AG04450 (cell line): Measurements from ENCODE around the gene KISS1R. TPM values are rescaled to one million over a fixed set of nuclear protein-coding genes. Genes with fewer than 3 reads are reported as not detected.

Experiments used
- CTCF ChIA-PET: fragments of 300-600, 350-600 bp; formaldehyde crosslinking; extraction: SDS; loops from one replicate; lab custom pipeline; 2022; ENCODE audit warnings: antibody characterized with exemption, inconsistent platforms; lab: Charles Lee
- POLR2A ChIA-PET: fragments of 350-600 bp; formaldehyde crosslinking; extraction: SDS; loops from one replicate; lab custom pipeline; 2021; ENCODE audit warnings: antibody characterized with exemption, inconsistent platforms; lab: Yijun Ruan, JAX
- DNase-seq: peaks from one replicate; pipeline ENCODE4 v3.0.0-alpha.2; 2011; ENCODE audit warnings: low read depth, low spot score
- H3K27ac ChIP-seq: one replicate; pipeline ENCODE4 v1.5.1; 2012; ENCODE audit warnings: low read depth, low read length, control low read depth
- H3K27me3 ChIP-seq: one replicate; pipeline ENCODE4 v1.6.0; 2012; ENCODE audit warnings: low read length; ENCODE audit not compliant: control insufficient read depth, insufficient read depth
- H3K4me3 ChIP-seq: 2 replicates; pipeline ENCODE4 v1.5.1; 2011; ENCODE audit warnings: mild to moderate bottlenecking, low read depth, low read length, control low read depth
- H3K9me3 ChIP-seq: 2 replicates; pipeline ENCODE4 v1.5.1; 2012; ENCODE audit warnings: low read length; ENCODE audit not compliant: control insufficient read depth, insufficient read depth
- CTCF ChIP-seq: IDR thresholded peaks from 2 replicates; pipeline ENCODE4 v1.5.1; 2011; ENCODE audit warnings: low read depth, low read length, control low read depth, inconsistent platforms
- polyA plus RNA-seq: library from polyadenylated mRNA; depleted of rRNA; stranded (reverse); fragments of >200 nt; gene quantifications from 2 replicates; pipeline ENCODE4 v1.2.3, GENCODE V29; 2011

The KISS1R gene
- polyA plus RNA-seq, 1 experiment: not detected

GRCh38 chr19:952049-952679 is 35.0 kb downstream of the KISS1R start:
- ChIA-PET POLR2A (interaction anchor here (0.6 kb wide), 1 partner anchor 10 kb away, joined by 9 read pairs; no protein-coding TSS in a partner anchor), CTCF (no interaction called here)
- no peaks in the 10 kb centered on the region; the same call in 1 of the 2 replicates for H3K9me3 ChIP-seq
- no peak for DNase-seq
- no peak overlapping the region for H3K4me3 ChIP-seq
- no peak for TF ChIP-seq CTCF
- peak overlapping the region; percentile 82 for H3K27ac ChIP-seq
- no peaks in the 10 kb centered on the region for H3K27me3 ChIP-seq

- no peaks in the 10 kb centered on the region; the same call in 1 of the 2 replicates for H3K9me3 ChIP-seq
- peak overlapping the region; percentile 57 for H3K27ac ChIP-seq
- CTCF ChIA-PET: no interaction called here
- H3K4me3 ChIP-seq: peak overlapping the region; percentile 7; the same call in 1 of the 2 replicates
- DNase-seq: no peak
- POLR2A ChIA-PET: interaction anchor here (0.6 to 1.4 kb wide), 3 partner anchors 9 to 264 kb away, joined by 3 to 9 read pairs (median 4); no protein-coding TSS in a partner anchor
- no peaks in the 10 kb centered on the region for H3K27me3 ChIP-seq
- no peak for TF ChIP-seq CTCF
Observed at GRCh38 chr19:952680-953444, 35.7 kb downstream of the KISS1R start.

GRCh38 chr19:953445-954271 is 36.5 kb downstream of the KISS1R start:
- Histone ChIP-seq H3K9me3 (no peaks in the 10 kb centered on the region), H3K4me3 (no peak overlapping the region), H3K27me3 (no peaks in the 10 kb centered on the region), H3K27ac (no peak overlapping the region)
- CTCF ChIA-PET: no interaction called here
- POLR2A ChIA-PET: interaction anchor here (0.7 to 1.4 kb wide), 2 partner anchors 8 to 263 kb away, joined by 3 to 4 read pairs; no protein-coding TSS in a partner anchor
- no peak for DNase-seq
- TF ChIP-seq CTCF: no peak

- ChIA-PET CTCF (no interaction called here), POLR2A (interaction anchor here (0.6 to 1.4 kb wide), 2 partner anchors 8 kb away, joined by 4 to 6 read pairs; no protein-coding TSS in a partner anchor)
- Histone ChIP-seq H3K27ac (no peak overlapping the region), H3K27me3 (no peaks in the 10 kb centered on the region), H3K4me3 (no peak overlapping the region), H3K9me3 (no peaks in the 10 kb centered on the region; the same call in 1 of the 2 replicates)
- no peak for TF ChIP-seq CTCF
- DNase-seq: no peak
Observed at GRCh38 chr19:954272-954671, 37.1 kb downstream of the KISS1R start.
